HEK293 (cell line): ENCODE measurements around the gene ULBP2.
A peak's percentile ranks its signal among the peaks of the same experiment; 100 is the strongest.

ENCODE experiments used
- CTCF ChIA-PET: fragments of 350-600 bp; formaldehyde crosslinking; extraction: SDS; loops from one replicate; lab custom pipeline; 2021; ENCODE audit warnings: antibody characterized with exemption; lab: Yijun Ruan, JAX
- POLR2A ChIA-PET: fragments of 300-600 bp; formaldehyde crosslinking; extraction: SDS; loops from one replicate; lab custom pipeline; 2020; ENCODE audit warnings: antibody characterized with exemption, inconsistent platforms; lab: Yijun Ruan, JAX
- H3K27ac ChIP-seq: fragments of 200-500 bp; sonication (Bioruptor generic); 2 replicates; pipeline ENCODE4 v1.5.1; 2014; ENCODE audit warnings: low read depth, low read length, control low read depth, inconsistent platforms; ENCODE audit errors: extremely low read depth
- H3K36me3 ChIP-seq, 2 experiments: fragments of 200-500 bp in 1 of 2; sonication (Bioruptor generic) in 1 of 2; 1 replicate in 1 of 2; 2 replicates in 1 of 2; pipeline ENCODE4 v1.5.1; 2014 to 2017; ENCODE audit warnings: inconsistent platforms in 2 of 2, low read length in 2 of 2; ENCODE audit not compliant: control insufficient read depth in 2 of 2, insufficient read depth in 1 of 2
- H3K4me1 ChIP-seq: fragments of 200-500 bp; sonication (Bioruptor generic); 2 replicates; pipeline ENCODE4 v1.5.1; 2014; ENCODE audit warnings: mild to moderate bottlenecking, low read length, inconsistent platforms; ENCODE audit not compliant: control insufficient read depth, insufficient read depth
- H3K4me3 ChIP-seq: 2 replicates; pipeline ENCODE4 v1.5.1; 2011; ENCODE audit warnings: low read depth, mild to moderate bottlenecking, control low read depth, low read length, moderate library complexity
- H3K9me3 ChIP-seq: fragments of 200-500 bp; sonication (Bioruptor generic); 2 replicates; pipeline ENCODE4 v1.5.1; 2014; ENCODE audit warnings: low read depth, low read length, inconsistent platforms; ENCODE audit not compliant: control insufficient read depth, insufficient read depth
- BCL11B ChIP-seq: fragments of 450-650 bp; formaldehyde crosslinking; IDR thresholded peaks from 2 replicates; pipeline ENCODE4 v1.5.1; 2016; ENCODE audit warnings: low read depth, missing biosample characterization, missing genetic modification characterization
- ELK4 ChIP-seq: IDR thresholded peaks from 2 replicates; pipeline ENCODE4 v1.6.1; 2011; ENCODE audit warnings: mild to moderate bottlenecking, low read depth, low read length, borderline replicate concordance
- INSM2 ChIP-seq: fragments of 450-650 bp; formaldehyde crosslinking; IDR thresholded peaks from 2 replicates; pipeline ENCODE4 v1.5.1; 2016; ENCODE audit warnings: missing biosample characterization, missing genetic modification characterization
- KLF17 ChIP-seq: fragments of 450-650 bp; formaldehyde crosslinking; IDR thresholded peaks from 2 replicates; pipeline ENCODE4 v1.5.1; 2016; ENCODE audit warnings: missing biosample characterization, missing genetic modification characterization
- PRDM1 ChIP-seq: fragments of 450-650 bp; formaldehyde crosslinking; IDR thresholded peaks from 2 replicates; pipeline ENCODE4; 2016; ENCODE audit warnings: missing biosample characterization, missing genetic modification characterization
- ZBTB11 ChIP-seq: fragments of 450-650 bp; formaldehyde crosslinking; conservative IDR thresholded peaks from 2 replicates; pipeline ENCODE4 v1.5.1; 2016; ENCODE audit warnings: low read depth, missing biosample characterization, missing genetic modification characterization
- ZBTB20 ChIP-seq: fragments of 450-650 bp; formaldehyde crosslinking; IDR thresholded peaks from 2 replicates; pipeline ENCODE4 v1.5.1; 2016; ENCODE audit warnings: missing biosample characterization, missing genetic modification characterization
- ZBTB8A ChIP-seq: fragments of 450-650 bp; formaldehyde crosslinking; IDR thresholded peaks from 2 replicates; pipeline ENCODE4 v1.5.1; 2016; ENCODE audit warnings: missing biosample characterization, missing genetic modification characterization
- ZNF324 ChIP-seq: fragments of 450-650 bp; formaldehyde crosslinking; IDR thresholded peaks from 2 replicates; pipeline ENCODE4 v1.5.1; 2016; ENCODE audit warnings: missing biosample characterization, missing genetic modification characterization
- ZNF518A ChIP-seq: fragments of 450-650 bp; formaldehyde crosslinking; conservative IDR thresholded peaks from 2 replicates; pipeline ENCODE4 v1.5.1; 2016; ENCODE audit warnings: low read depth, missing biosample characterization, missing genetic modification characterization
- ZNF596 ChIP-seq: fragments of 450-650 bp; IDR thresholded peaks from 2 replicates; pipeline ENCODE4 v1.5.0; 2018; ENCODE audit warnings: missing biosample characterization, mild to moderate bottlenecking, missing genetic modification characterization, moderate library complexity
- ZNF639 ChIP-seq: fragments of 450-650 bp; formaldehyde crosslinking; IDR thresholded peaks from 2 replicates; pipeline ENCODE4 v1.5.1; 2016; ENCODE audit warnings: missing biosample characterization, missing genetic modification characterization
- ZNF843 ChIP-seq: fragments of 450-650 bp; formaldehyde crosslinking; IDR thresholded peaks from 2 replicates; pipeline ENCODE4 v1.5.1; 2016; ENCODE audit warnings: missing biosample characterization, missing genetic modification characterization

ULBP2 gene

GRCh38 chr6:149987602-149988107, 45.8 kb downstream of the ULBP2 start:
- no peaks in the 10 kb centered on the region for H3K36me3 ChIP-seq
- CTCF ChIA-PET = interaction anchor here (0.7 to 1.3 kb wide), 3 partner anchors 12 to 93 kb away, joined by 3 to 6 read pairs (median 4); no protein-coding TSS in a partner anchor
- TF ChIP-seq ZBTB20 = no peak
- H3K4me1 ChIP-seq = peaks cover 6% of the 10 kb centered on the region
- POLR2A ChIA-PET = no interaction called here
- H3K27ac ChIP-seq = no peak overlapping the region
- H3K9me3 ChIP-seq = no peaks in the 10 kb centered on the region
- no peak overlapping the region for H3K4me3 ChIP-seq

- Histone ChIP-seq H3K4me3 (no peak overlapping the region), H3K36me3 (no peaks in the 10 kb centered on the region), H3K4me1 (peaks cover 6% of the 10 kb centered on the region), H3K27ac (no peak overlapping the region), H3K9me3 (no peaks in the 10 kb centered on the region)
- POLR2A ChIA-PET = interaction anchor here (2.8 kb wide), 1 partner anchor 25 kb away, joined by 11 read pairs; the partner anchor contains the start of gene ULBP1
- 0 out of 2 replicates have a peak, but pooled peaks have one; percentile 36 for TF ChIP-seq PRDM1 (tag by site-specific recombination)
- TF ChIP-seq ELK4 = no peak
- peak; percentile 21; the same call in 1 of the 2 replicates for TF ChIP-seq ZBTB8A (tag by site-specific recombination)
- no peak for TF ChIP-seq ZNF639 (tag by site-specific recombination)
- CTCF ChIA-PET = interaction anchor here (0.7 to 1.3 kb wide), 3 partner anchors 28 to 1487 kb away, joined by 4 to 6 read pairs (median 4); no protein-coding TSS in a partner anchor
Measured at GRCh38 chr6:149988550-149989346, 46.9 kb downstream of the ULBP2 start.

- ChIA-PET CTCF (interaction anchor here (0.7 to 1.6 kb wide), 5 partner anchors 16 to 709 kb away, joined by 3 to 5 read pairs (median 3); no protein-coding TSS in a partner anchor), POLR2A (interaction anchor here (0.8 to 2.8 kb wide), 2 partner anchors 26 to 79 kb away, joined by 4 to 11 read pairs; partner anchors contain the start of genes ULBP1 and ULBP3)
- Histone ChIP-seq H3K27ac (no peak overlapping the region), H3K4me3 (peak overlapping the region; percentile 47), H3K36me3 (no peaks in the 10 kb centered on the region), H3K4me1 (peaks cover 6% of the 10 kb centered on the region), H3K9me3 (no peaks in the 10 kb centered on the region)
- TF ChIP-seq ZNF596 (tag by site-specific recombination) = no peak
- TF ChIP-seq BCL11B (tag by site-specific recombination) = no peak
- 0 out of 2 replicates have a peak, but pooled peaks have one; percentile 40 for TF ChIP-seq ZNF324 (tag by site-specific recombination)
- TF ChIP-seq PRDM1 (tag by site-specific recombination) = peak; percentile 77
- 0 out of 2 replicates have a peak, but pooled peaks have one; percentile 6 for TF ChIP-seq INSM2 (tag by site-specific recombination)
- TF ChIP-seq ZNF518A (tag by site-specific recombination) = no peak
- no peak for TF ChIP-seq ZBTB11 (tag by site-specific recombination)
- TF ChIP-seq KLF17 (tag by site-specific recombination) = no peak
- TF ChIP-seq ZNF843 (tag by site-specific recombination) = no peak
Measured at GRCh38 chr6:149990212-149990660, 48.4 kb downstream of the ULBP2 start.
